Natural killer cell (primary cell): ENCODE measurements around the gene VPS37D. TPM values are rescaled to one million over a fixed set of nuclear protein-coding genes. Genes with fewer than 3 reads are reported as not detected.

Source experiments
- ATAC-seq, 3 donors: fragments of 150-1000 bp in 2 of 3; fragments of 200-7000 bp in 1 of 3; cut with Tn5 transposase; 1 replicate in 1 of 3; 2 replicates in 2 of 3; pipeline ENCODE4 v1.10.0; 2021; ENCODE audit warnings: mild to moderate bottlenecking in 2 of 3, moderate library complexity in 2 of 3
- DNase-seq, 2 donors: peaks; one replicate each; pipeline versions ENCODE4 v3.0.0 to v3.0.0-alpha.2; 2013 to 2021; ENCODE audit warnings: mixed read lengths in 1 of 2
- H3K27ac ChIP-seq: one replicate; pipeline ENCODE4 v1.5.1; 2013; ENCODE audit warnings: mild to moderate bottlenecking, low read length
- H3K27me3 ChIP-seq: one replicate; pipeline ENCODE4 v1.6.1; 2013; ENCODE audit warnings: low read length; ENCODE audit not compliant: control insufficient read depth, insufficient read depth
- H3K36me3 ChIP-seq: one replicate; pipeline ENCODE4 v1.6.1; 2013; ENCODE audit warnings: low read length; ENCODE audit not compliant: control insufficient read depth, insufficient read depth
- H3K4me1 ChIP-seq: one replicate; pipeline ENCODE4 v1.6.1; 2013; ENCODE audit warnings: low read length; ENCODE audit not compliant: control insufficient read depth, insufficient read depth
- H3K4me3 ChIP-seq: one replicate; pipeline ENCODE4 v1.5.1; 2013; ENCODE audit warnings: low read length
- H3K9me3 ChIP-seq: one replicate; pipeline ENCODE4 v1.6.1; 2013; ENCODE audit warnings: low read length; ENCODE audit not compliant: control insufficient read depth, insufficient read depth
- H3K27ac Mint-ChIP-seq, 2 donors: one replicate each; pipeline ENCODE4 v1.8.0; 2022; ENCODE audit warnings: mild to moderate bottlenecking in 2 of 2, mixed read lengths in 2 of 2, moderate library complexity in 1 of 2
- H3K27me3 Mint-ChIP-seq, 2 donors: one replicate each; pipeline ENCODE4 v1.8.0; 2022; ENCODE audit warnings: low read depth in 2 of 2, mixed read lengths in 2 of 2
- H3K36me3 Mint-ChIP-seq: one replicate; pipeline ENCODE4 v1.8.0; 2022; ENCODE audit warnings: mixed read lengths
- H3K4me1 Mint-ChIP-seq, 2 donors: one replicate each; pipeline ENCODE4 v1.8.0; 2022; ENCODE audit warnings: mixed read lengths in 2 of 2
- H3K4me3 Mint-ChIP-seq: one replicate; pipeline ENCODE4 v1.8.0; 2022; ENCODE audit warnings: mild to moderate bottlenecking, moderate library complexity, mixed read lengths
- H3K9me3 Mint-ChIP-seq, 2 donors: one replicate each; pipeline ENCODE4 v1.8.0; 2022; ENCODE audit warnings: mixed read lengths in 2 of 2
- CTCF ChIP-seq: fragments of 200-600 bp; IDR thresholded peaks from one replicate; pipeline ENCODE4 v1.8.0; 2022; ENCODE audit warnings: antibody characterized with exemption
- WGBS: methylation state at CpG from one replicate; pipeline ENCODE4 v1.1.7; 2013; ENCODE audit warnings: missing lambda C conversion rate; ENCODE audit not compliant: insufficient coverage; 5-methylcytosine and 5-hydroxymethylcytosine counted together
- intact Hi-C: fragments of 100-400 bp; cut with micrococcal nuclease; formaldehyde crosslinking; loops from one replicate; pipeline ENCODE4 v1.14.2; 2022
- total RNA-seq, 4 donors: library from RNA; stranded (reverse); fragments of 120-200 nt in 1 of 4; gene quantifications; one replicate each; pipeline versions ENCODE4 v1.2.3 to v1.2.4, GENCODE V29; 2013 to 2022

Gene VPS37D
- total RNA-seq, 3 donors from 2014 or later (not counting 1 experiment from before 2014, with no cell fraction given), result 0.40 to 0.83 (median 0.48) TPM

DNA sequence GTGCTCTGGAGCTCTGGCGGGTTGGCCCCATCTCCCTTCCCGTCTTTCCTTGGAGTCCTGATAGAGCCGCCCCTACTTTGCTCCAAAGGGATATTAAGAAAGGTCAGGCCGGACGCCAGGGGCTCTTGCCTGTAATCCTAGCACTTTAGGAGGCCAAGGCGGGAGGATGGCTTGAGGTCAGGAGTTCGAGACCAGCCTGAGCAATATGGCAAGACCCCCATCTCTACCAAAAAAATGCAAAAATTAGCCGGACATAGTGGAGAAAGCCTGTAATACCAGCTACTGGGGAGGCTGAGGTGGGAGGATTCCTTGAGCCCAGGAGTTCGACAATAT is 43.0 kb upstream of the VPS37D start:
- intact Hi-C loops, result no loop called here
- Histone ChIP-seq H3K9me3 (no peaks in the 10 kb centered on the region), H3K36me3 (no peaks in the 10 kb centered on the region), H3K27me3 (peaks cover 29% of the 10 kb centered on the region), H3K27ac (no peak overlapping the region), H3K4me3 (no peak overlapping the region), H3K4me1 (peaks cover 16% of the 10 kb centered on the region)
- TF ChIP-seq CTCF, result no peak
- H3K27ac Mint-ChIP-seq, result no peak overlapping the region
- peaks cover 6 to 12% of the 10 kb centered on the region in 2 donors for H3K4me1 Mint-ChIP-seq
- H3K27me3 Mint-ChIP-seq, result peaks cover 22 to 52% of the 10 kb centered on the region in 2 donors
- DNase-seq (no peak), ATAC-seq (no peak)
- H3K36me3 Mint-ChIP-seq, result no peaks in the 10 kb centered on the region
- H3K9me3 Mint-ChIP-seq, result no peaks in the 10 kb centered on the region
- WGBS, result 40% methylated on average over 7 of the region's 9 CpGs
- no peak overlapping the region for H3K4me3 Mint-ChIP-seq

- H3K27me3 Mint-ChIP-seq, result peaks cover 22 to 50% of the 10 kb centered on the region in 2 donors
These were observed 42.4 kb upstream of the VPS37D start for GRCh38 chr7:73625276-73625675.

GRCh38 chr7:73626814-73627213 is 40.8 kb upstream of the VPS37D start:
- Mint-ChIP-seq H3K4me3 (no peak overlapping the region), H3K36me3 (no peaks in the 10 kb centered on the region), H3K9me3 (no peaks in the 10 kb centered on the region), H3K27ac (no peak overlapping the region), H3K4me1 (peaks cover 6 to 12% of the 10 kb centered on the region in 2 donors), H3K27me3 (peaks cover 25 to 48% of the 10 kb centered on the region in 2 donors)
- Histone ChIP-seq H3K27ac (no peak overlapping the region), H3K27me3 (peaks cover 30% of the 10 kb centered on the region), H3K36me3 (no peaks in the 10 kb centered on the region), H3K4me1 (peaks cover 16% of the 10 kb centered on the region), H3K4me3 (no peak overlapping the region), H3K9me3 (no peaks in the 10 kb centered on the region)
- intact Hi-C loops, result no loop called here
- TF ChIP-seq CTCF, result no peak
- WGBS, result 42% methylated on average over 3 of the region's 3 CpGs
- ATAC-seq, result no peak
- no peak for DNase-seq

More at GRCh38 chr7:73625276-73625675, 42.4 kb upstream of the VPS37D start:
- Mint-ChIP-seq H3K36me3 (no peaks in the 10 kb centered on the region), H3K9me3 (no peaks in the 10 kb centered on the region), H3K27ac (no peak overlapping the region), H3K4me3 (no peak overlapping the region), H3K4me1 (peaks cover 6 to 12% of the 10 kb centered on the region in 2 donors)
- Histone ChIP-seq H3K27ac (no peak overlapping the region), H3K36me3 (no peaks in the 10 kb centered on the region), H3K9me3 (no peaks in the 10 kb centered on the region), H3K27me3 (peaks cover 30% of the 10 kb centered on the region), H3K4me3 (no peak overlapping the region), H3K4me1 (peaks cover 16% of the 10 kb centered on the region)
- 94% methylated on average over 11 of the region's 11 CpGs for WGBS
- no peak for TF ChIP-seq CTCF
- intact Hi-C loops, result no loop called here
- DNase-seq (no peak), ATAC-seq (no peak)

- H3K4me3 Mint-ChIP-seq, result no peak overlapping the region
- H3K9me3 Mint-ChIP-seq, result no peaks in the 10 kb centered on the region
- H3K27ac ChIP-seq, result no peak overlapping the region
- no peak for TF ChIP-seq CTCF
- no peak for DNase-seq
- H3K36me3 Mint-ChIP-seq, result no peaks in the 10 kb centered on the region
- ATAC-seq, result no peak
- intact Hi-C loops, result no loop called here
- peaks cover 0 to 4% of the 10 kb centered on the region in 2 donors for H3K4me1 Mint-ChIP-seq
- no peak overlapping the region for H3K27ac Mint-ChIP-seq
- H3K9me3 ChIP-seq, result no peaks in the 10 kb centered on the region
- H3K27me3 Mint-ChIP-seq, result peaks cover 37 to 46% of the 10 kb centered on the region in 2 donors
- WGBS, result 85% methylated on average over 4 of the region's 4 CpGs
- no peaks in the 10 kb centered on the region for H3K36me3 ChIP-seq
- H3K4me1 ChIP-seq, result peaks cover 11% of the 10 kb centered on the region
- H3K27me3 ChIP-seq, result peaks cover 19% of the 10 kb centered on the region
- no peak overlapping the region for H3K4me3 ChIP-seq
These were observed 39.1 kb upstream of the VPS37D start for GRCh38 chr7:73628504-73628903.
